Left lung (tissue), 10 donors: Measurements from ENCODE around the gene WAC. TPM values are rescaled to one million over a fixed set of nuclear protein-coding genes. Genes with fewer than 3 reads are reported as not detected.

ENCODE experiments used
- ATAC-seq: fragments of 200-7000 bp; cut with Tn5 transposase; one replicate; pipeline ENCODE4 v1.9.1; 2020; ENCODE audit warnings: moderate library complexity
- DNase-seq, 4 donors: peaks; one replicate each; pipeline ENCODE4 v3.0.0-alpha.2; 2013 to 2020
- H3K27ac ChIP-seq, 2 donors: fragments of 200-600 bp; sonication (generic) in 1 of 2; one replicate each; pipeline versions ENCODE4 v1.5.0 to v1.8.0; 2020 to 2021
- H3K27me3 ChIP-seq, 2 donors: fragments of 200-600 bp; sonication (generic) in 1 of 2; one replicate each; pipeline versions ENCODE4 v1.5.0 to v1.8.0; 2020 to 2021
- H3K36me3 ChIP-seq, 2 donors: fragments of 200-600 bp; sonication (generic) in 1 of 2; one replicate each; pipeline versions ENCODE4 v1.5.0 to v1.8.0; 2020 to 2021
- H3K4me1 ChIP-seq, 2 donors: fragments of 200-600 bp; one replicate each; pipeline ENCODE4 v1.8.0; 2021
- H3K4me3 ChIP-seq, 2 donors: fragments of 200-600 bp; sonication (generic) in 1 of 2; one replicate each; pipeline versions ENCODE4 v1.5.0 to v1.8.0; 2020 to 2021; ENCODE audit warnings: mild to moderate bottlenecking in 1 of 2
- H3K9me3 ChIP-seq, 2 donors: fragments of 200-600 bp; sonication (generic) in 1 of 2; one replicate each; pipeline versions ENCODE4 v1.5.0 to v1.8.0; 2020 to 2021
- intact Hi-C, 2 donors: fragments of 100-400 bp; cut with DNase I; formaldehyde crosslinking; loops; one replicate each; pipeline versions ENCODE4 v1.11.2 to v1.14.2; 2022
- polyA plus RNA-seq, 6 donors: library from polyadenylated mRNA; unstranded; fragments of 120-200 nt; gene quantifications; one replicate each; pipeline ENCODE4 v1.2.1, GENCODE V29; 2013; ENCODE audit not compliant: insufficient read length in 6 of 6
- total RNA-seq, 2 donors: library from RNA; stranded (reverse); fragmentation: NEBNext Ultra II Directional; extraction: Animal tissue kit (Norgen Biotek cat#: 25700); gene quantifications; one replicate each; pipeline ENCODE4 v1.2.1, GENCODE V29; 2021
- TF ChIP-seq, protein P1 (sequence below), 2 donors: fragments of 200-600 bp; sonication (generic) in 1 of 2; IDR thresholded peaks; one replicate each; pipeline versions ENCODE4 v1.5.0 to v1.8.0; 2021; ENCODE audit warnings: antibody characterized with exemption in 2 of 2
- donor health status: DM: no; HTN: yes; CAD: no.
- donor health status: DM: no; HTN: no; CAD: no.

The WAC gene
- total and polyA plus RNA-seq, 8 donors: 90.7 to 171 (median 146) TPM

DNA sequence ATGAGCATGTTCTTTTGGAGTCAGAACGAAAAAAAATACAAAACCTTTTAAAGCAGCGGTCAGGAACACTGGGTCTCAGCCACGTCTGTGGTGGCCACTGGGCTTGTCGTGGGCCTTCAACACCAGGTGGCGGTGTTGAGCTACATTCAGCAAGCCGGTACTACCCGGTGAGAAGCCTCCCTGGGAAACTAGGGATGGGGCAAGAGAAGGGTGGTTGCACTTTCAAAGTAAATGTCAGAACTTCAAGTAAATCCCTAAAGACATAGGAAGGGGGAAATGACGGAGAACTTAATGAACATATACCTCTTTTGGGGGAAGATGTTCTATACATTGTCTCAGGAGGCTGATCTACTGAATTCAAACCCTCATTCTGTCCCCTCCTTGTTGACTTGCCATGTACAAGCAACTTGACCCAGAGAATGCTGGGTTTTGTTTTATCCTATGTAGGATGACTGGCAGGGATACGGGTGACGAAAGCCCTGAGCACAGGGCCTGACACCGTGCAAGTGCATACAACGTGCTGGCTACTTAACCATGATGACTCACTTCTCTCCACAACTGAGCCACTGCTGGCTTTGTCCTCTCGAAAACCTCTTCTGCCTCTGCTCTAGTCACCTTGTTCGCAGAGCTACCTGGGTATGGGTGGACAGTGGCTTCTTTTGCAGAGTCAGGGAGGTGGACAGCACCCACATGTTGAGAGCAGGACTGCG, 95.4 kb downstream of the WAC start:
- TF ChIP-seq, protein P1, sequence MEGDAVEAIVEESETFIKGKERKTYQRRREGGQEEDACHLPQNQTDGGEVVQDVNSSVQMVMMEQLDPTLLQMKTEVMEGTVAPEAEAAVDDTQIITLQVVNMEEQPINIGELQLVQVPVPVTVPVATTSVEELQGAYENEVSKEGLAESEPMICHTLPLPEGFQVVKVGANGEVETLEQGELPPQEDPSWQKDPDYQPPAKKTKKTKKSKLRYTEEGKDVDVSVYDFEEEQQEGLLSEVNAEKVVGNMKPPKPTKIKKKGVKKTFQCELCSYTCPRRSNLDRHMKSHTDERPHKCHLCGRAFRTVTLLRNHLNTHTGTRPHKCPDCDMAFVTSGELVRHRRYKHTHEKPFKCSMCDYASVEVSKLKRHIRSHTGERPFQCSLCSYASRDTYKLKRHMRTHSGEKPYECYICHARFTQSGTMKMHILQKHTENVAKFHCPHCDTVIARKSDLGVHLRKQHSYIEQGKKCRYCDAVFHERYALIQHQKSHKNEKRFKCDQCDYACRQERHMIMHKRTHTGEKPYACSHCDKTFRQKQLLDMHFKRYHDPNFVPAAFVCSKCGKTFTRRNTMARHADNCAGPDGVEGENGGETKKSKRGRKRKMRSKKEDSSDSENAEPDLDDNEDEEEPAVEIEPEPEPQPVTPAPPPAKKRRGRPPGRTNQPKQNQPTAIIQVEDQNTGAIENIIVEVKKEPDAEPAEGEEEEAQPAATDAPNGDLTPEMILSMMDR (IDR thresholded peaks at IDR 0.05): peak; percentile 89 to 90
- intact Hi-C loops: no loop called here
- Histone ChIP-seq H3K9me3 (no peaks in the 10 kb centered on the region), H3K4me1 (peaks cover 0 to 9% of the 10 kb centered on the region in 2 donors), H3K27me3 (peaks cover 0 to 14% of the 10 kb centered on the region in 2 donors), H3K27ac (no peak overlapping the region), H3K36me3 (no peaks in the 10 kb centered on the region), H3K4me3 (no peak overlapping the region)
- DNase-seq (peak; percentile 59 to 87 (median 80)), ATAC-seq (peak; percentile 96)

DNA sequence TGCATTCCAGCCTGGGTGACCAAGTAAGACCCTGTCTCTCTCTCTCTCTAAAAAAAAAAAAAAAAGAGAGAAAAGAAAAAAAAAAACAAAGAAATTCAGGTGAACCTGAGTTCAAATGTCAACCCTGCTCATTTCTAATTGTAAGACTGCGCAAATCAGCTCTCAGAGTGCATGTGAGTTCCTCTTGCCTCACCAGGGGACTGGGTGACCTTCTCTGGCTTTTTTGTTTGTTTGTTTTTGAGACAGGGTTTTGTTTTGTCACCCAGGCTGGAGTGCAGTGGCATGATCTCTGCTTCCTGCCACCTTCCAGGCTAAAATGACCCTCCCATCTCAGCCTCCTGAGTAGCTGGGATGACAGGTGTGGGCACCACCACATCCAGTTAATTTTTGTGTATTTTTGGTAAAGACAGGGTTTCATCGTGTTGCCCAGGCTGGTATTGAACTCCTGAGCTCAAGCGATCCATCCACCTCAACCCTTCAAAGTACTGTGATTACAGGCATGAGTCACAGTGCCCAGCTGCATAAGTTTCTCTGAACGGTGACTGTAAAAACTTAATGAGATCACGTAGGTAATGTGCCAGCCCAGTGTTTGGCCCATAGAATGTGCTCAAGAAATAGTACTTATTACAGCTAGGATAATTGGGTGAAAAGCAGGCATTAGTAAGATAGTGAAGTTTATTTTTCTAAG, 99.1 kb downstream of the WAC start:
- Histone ChIP-seq H3K36me3 (no peaks in the 10 kb centered on the region), H3K27ac (no peak overlapping the region), H3K4me1 (peaks cover 0 to 9% of the 10 kb centered on the region in 2 donors), H3K9me3 (no peaks in the 10 kb centered on the region), H3K27me3 (peaks cover 0 to 14% of the 10 kb centered on the region in 2 donors), H3K4me3 (no peak overlapping the region)
- ATAC-seq: no peak
- no peak for DNase-seq
- TF ChIP-seq, protein P1 (IDR thresholded peaks at IDR 0.05): no peak
- intact Hi-C loops: no loop called here

DNA sequence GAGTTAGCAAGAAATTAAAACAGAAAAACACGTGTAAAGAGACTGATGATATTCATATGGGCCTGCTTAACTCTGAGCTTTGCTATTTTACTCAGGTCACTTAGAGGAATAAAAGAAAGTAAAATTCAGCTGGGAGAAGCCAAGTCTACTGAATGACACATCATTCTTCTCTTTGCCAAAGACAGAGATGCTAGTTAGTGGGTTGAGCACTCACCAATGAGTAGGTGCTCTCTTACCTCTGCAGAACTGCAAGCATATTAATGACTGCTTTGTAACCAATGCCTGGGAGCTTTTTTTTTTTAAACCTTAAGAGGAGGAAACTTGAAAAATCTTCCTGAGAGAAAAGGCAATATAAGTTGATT, 99.6 kb downstream of the WAC start:
- no peak for DNase-seq
- TF ChIP-seq, protein P1 (IDR thresholded peaks at IDR 0.05): no peak

DNA sequence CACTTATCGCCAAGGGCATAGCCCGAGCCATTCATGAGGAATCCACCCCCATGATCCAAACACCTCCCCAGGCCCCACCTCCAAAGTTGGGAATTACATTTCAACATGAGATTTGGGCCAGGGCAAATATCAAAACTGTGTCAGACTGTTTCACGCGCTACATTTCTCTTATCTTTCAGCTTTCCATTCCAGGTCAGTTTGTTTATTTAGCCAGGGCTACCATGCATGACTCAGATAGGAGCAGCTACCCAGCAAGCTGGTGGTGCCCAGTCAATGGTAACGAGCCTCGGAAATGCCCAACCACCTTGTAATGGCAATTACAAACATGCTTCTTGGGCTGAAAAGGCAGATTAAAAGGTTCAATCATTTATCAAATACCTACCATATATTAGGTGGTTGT, 100.8 kb downstream of the WAC start:
- Histone ChIP-seq H3K9me3 (no peaks in the 10 kb centered on the region), H3K4me3 (no peak overlapping the region), H3K27ac (no peak overlapping the region), H3K27me3 (peaks cover 0 to 8% of the 10 kb centered on the region in 2 donors), H3K36me3 (no peaks in the 10 kb centered on the region), H3K4me1 (no peaks in the 10 kb centered on the region)
- no peak for DNase-seq
- intact Hi-C loops: no loop called here
- ATAC-seq: no peak
- TF ChIP-seq, protein P1 (IDR thresholded peaks at IDR 0.05): no peak

More for the DNA sequence above, 99.6 kb downstream of the WAC start:
- ATAC-seq: no peak
- Histone ChIP-seq H3K4me1 (peaks cover 0 to 9% of the 10 kb centered on the region in 2 donors), H3K36me3 (no peaks in the 10 kb centered on the region), H3K27me3 (peaks cover 0 to 12% of the 10 kb centered on the region in 2 donors), H3K27ac (no peak overlapping the region), H3K9me3 (no peaks in the 10 kb centered on the region), H3K4me3 (no peak overlapping the region)
- intact Hi-C loops: no loop called here

DNA sequence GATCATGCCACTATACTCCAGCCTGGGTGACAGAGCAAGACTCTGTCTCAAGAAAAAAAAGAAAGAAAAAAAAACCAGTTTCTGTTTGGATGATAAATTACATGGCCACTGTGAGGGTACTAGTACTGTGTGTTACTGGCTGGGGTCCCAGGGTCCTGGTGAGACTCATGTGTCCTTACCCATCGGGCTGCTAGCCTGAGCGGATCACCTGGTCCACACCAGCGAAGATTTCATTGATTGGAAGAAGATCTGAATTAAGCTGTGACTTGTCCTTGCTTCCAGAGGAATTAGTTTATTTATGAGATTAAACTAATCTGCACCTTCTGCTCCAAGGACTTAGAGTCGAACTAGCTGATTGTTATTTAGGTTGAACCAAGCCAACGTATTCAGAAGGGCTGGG, 104.4 kb downstream of the WAC start:
- DNase-seq (no peak), ATAC-seq (no peak)
- Histone ChIP-seq H3K36me3 (no peaks in the 10 kb centered on the region), H3K4me1 (no peaks in the 10 kb centered on the region), H3K4me3 (no peak overlapping the region), H3K27ac (no peak overlapping the region), H3K9me3 (no peaks in the 10 kb centered on the region), H3K27me3 (no peaks in the 10 kb centered on the region)
- TF ChIP-seq, protein P1 (IDR thresholded peaks at IDR 0.05): no peak
- intact Hi-C loops: no loop called here
